ENCODE measurements around the gene POLR2I. TPM values are rescaled to one million over a fixed set of nuclear protein-coding genes. Genes with fewer than 3 reads are reported as not detected.
A peak's percentile ranks its signal among the peaks of the same experiment; 100 is the strongest.

Gene POLR2I
- total and polyA plus RNA-seq, 9 of the 15 experiments (the other 6 are each of a cell fraction or from before 2014, with no cell fraction given), result 28.0 to 283 (median 123) TPM

- no peak for TF ChIP-seq HNRNPUL1 (IDR thresholded peaks at IDR 0.05; ENCODE audit: low read length)
- TF ChIP-seq ZSCAN29 (IDR thresholded peaks at IDR 0.05), result no peak
- no peak for TF ChIP-seq TCF7 (IDR thresholded peaks at IDR 0.05; ENCODE audit: borderline replicate concordance)
- TF ChIP-seq ZNF133 (CRISPR knock-in tag; IDR thresholded peaks at IDR 0.05), result no peak
Observed at GRCh38 chr19:36142046-36142445, 27.4 kb upstream of the POLR2I start (continued).

GRCh38 chr19:36141039-36141927 lies 26.6 kb upstream of the POLR2I start:
- Histone ChIP-seq H3K27ac (ENCODE audit: extremely low read depth, low read depth, low read length) (peak overlapping the region; percentile 99; the same call in 2 of the 3 replicates), H3K36me3 (ENCODE audit: control insufficient read depth, insufficient read depth, low read length) (peaks cover 43% of the 10 kb centered on the region), H4K20me1 (replicated peaks; ENCODE audit: control insufficient read depth, insufficient read depth, low read length) (peaks cover 11% of the 10 kb centered on the region), H2AFZ (ENCODE audit: low read depth, low read length) (peak overlapping the region; percentile 69; the same call in 1 of the 2 replicates), H3K4me3 (peak overlapping the region; percentile 95), H3K9ac (ENCODE audit: insufficient read depth in 1 of 2, low read depth in 2 of 2, low read length in 2 of 2) (peak overlapping the region in 1 of 2 experiments; percentile 99; a peak in 1 of 4 replicates), H3K79me2 (ENCODE audit: control insufficient read depth, insufficient read depth, low read length) (peaks cover 26% of the 10 kb centered on the region), H3K4me2 (ENCODE audit: insufficient read depth, low read length) (peak overlapping the region; percentile 96), H3K27me3 (ENCODE audit: control insufficient read depth in 2 of 2, insufficient read depth in 2 of 2, low read length in 2 of 2) (no peaks in the 10 kb centered on the region), H3K4me1 (replicated peaks in 1 of 2; ENCODE audit: control insufficient read depth in 2 of 2, insufficient read depth in 2 of 2, low read length in 2 of 2) (peaks cover 13 to 32% of the 10 kb centered on the region in 2 experiments), H3K9me3 (replicated peaks; ENCODE audit: control insufficient read depth, insufficient read depth, low read depth, low read length) (no peaks in the 10 kb centered on the region), H3K9me1 (ENCODE audit: control insufficient read depth, insufficient read depth, low read length) (peaks cover 8% of the 10 kb centered on the region)
- peak; percentile 81 for ATAC-seq
- CTCF ChIA-PET (ENCODE audit: low intra/inter-chr PET ratio), result no interaction called here
- peak; percentile 89 to 94 (median 90) for DNase-seq (ENCODE audit: extremely low read depth in 1 of 4, low spot score in 3 of 4)
- POLR2A ChIA-PET, result no interaction called here
- in situ Hi-C loops (cut with MboI), result no loop called here
- FAIRE-seq, result peak; percentile 95
- 28% methylated on average over 15 of the region's 42 CpGs for WGBS (ENCODE audit: insufficient coverage, low coverage, missing lambda C conversion rate)
- no TSS peak for BruUV-seq (replicated peaks)
- intact Hi-C loops (cut with micrococcal nuclease), result no loop called here
- TF ChIP-seq ZNF586 (CRISPR knock-in tag; conservative IDR thresholded peaks at IDR 0.05), result no peak
- peak; percentile 49 for TF ChIP-seq TAF1 (IDR thresholded peaks at IDR 0.05; ENCODE audit: control insufficient read depth, extremely low read depth, insufficient read depth, low read length, severe bottlenecking)
- peak; percentile 13 for TF ChIP-seq RBFOX2 (IDR thresholded peaks at IDR 0.05; ENCODE audit: low read depth, low read length)
- no peak for TF ChIP-seq NR3C1 (CRISPR knock-in tag; IDR thresholded peaks at IDR 0.05)
- TF ChIP-seq POLR2G (IDR thresholded peaks at IDR 0.05; ENCODE audit: low read depth, low read length), result peak; percentile 63
- TF ChIP-seq, protein P1, sequence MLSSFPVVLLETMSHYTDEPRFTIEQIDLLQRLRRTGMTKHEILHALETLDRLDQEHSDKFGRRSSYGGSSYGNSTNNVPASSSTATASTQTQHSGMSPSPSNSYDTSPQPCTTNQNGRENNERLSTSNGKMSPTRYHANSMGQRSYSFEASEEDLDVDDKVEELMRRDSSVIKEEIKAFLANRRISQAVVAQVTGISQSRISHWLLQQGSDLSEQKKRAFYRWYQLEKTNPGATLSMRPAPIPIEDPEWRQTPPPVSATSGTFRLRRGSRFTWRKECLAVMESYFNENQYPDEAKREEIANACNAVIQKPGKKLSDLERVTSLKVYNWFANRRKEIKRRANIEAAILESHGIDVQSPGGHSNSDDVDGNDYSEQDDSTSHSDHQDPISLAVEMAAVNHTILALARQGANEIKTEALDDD (IDR thresholded peaks at IDR 0.05), result peak; percentile 52; the same call in 1 of the 2 replicates
- 0 out of 2 replicates have a peak, but pooled peaks have one; percentile 82 for TF ChIP-seq HDGF (IDR thresholded peaks at IDR 0.05)
- TF ChIP-seq JUND (IDR thresholded peaks at IDR 0.05; ENCODE audit: borderline replicate concordance, low read depth, low read length), result 0 out of 2 replicates have a peak, but pooled peaks have one; percentile 5
- TF ChIP-seq JUND (tag; IDR thresholded peaks at IDR 0.05; ENCODE audit: borderline replicate concordance, low read depth, low read length), result no peak
- peak; percentile 24; the same call in 1 of the 2 replicates for TF ChIP-seq SUPT5H (IDR thresholded peaks at IDR 0.05)
- peak; percentile 13 to 83 (median 70) for TF ChIP-seq YY1 (IDR thresholded peaks at IDR 0.05; ENCODE audit: borderline replicate concordance in 1 of 3, control insufficient read depth in 1 of 3, extremely low read depth in 1 of 3, insufficient read depth in 3 of 3, insufficient read length in 1 of 3, insufficient replicate concordance in 2 of 3, low read depth in 1 of 3, low read length in 2 of 3)
- TF ChIP-seq ZBTB34 (CRISPR knock-in tag; IDR thresholded peaks at IDR 0.05), result 0 out of 2 replicates have a peak, but pooled peaks have one; percentile 16
- peak; percentile 59 for TF ChIP-seq TBP (optimal IDR thresholded peaks at IDR 0.05; ENCODE audit: low read depth, low read length)
- no peak for TF ChIP-seq MTF1 (CRISPR knock-in tag; IDR thresholded peaks at IDR 0.05; ENCODE audit: borderline replicate concordance)

Measured in K562 (cell line).